Endodermal cell (in vitro differentiated cells): Measurements from ENCODE around the gene SLC2A1. TPM values are rescaled to one million over a fixed set of nuclear protein-coding genes. Genes with fewer than 3 reads are reported as not detected.

Source experiments
- DNase-seq: peaks from one replicate; pipeline ENCODE4 v3.0.0-alpha.2; 2017
- H3K27ac ChIP-seq: 2 replicates; pipeline ENCODE4 v1.5.1; 2013; ENCODE audit warnings: mild to moderate bottlenecking, low read depth, low read length, moderate library complexity
- H3K27me3 ChIP-seq: 2 replicates; pipeline ENCODE4 v1.6.1; 2013; ENCODE audit warnings: mild to moderate bottlenecking, low read length, moderate library complexity; ENCODE audit not compliant: insufficient read depth, control insufficient read depth, poor library complexity, severe bottlenecking
- H3K36me3 ChIP-seq: 2 replicates; pipeline ENCODE4 v1.7.0; 2013; ENCODE audit warnings: mild to moderate bottlenecking, low read length, moderate library complexity; ENCODE audit not compliant: control insufficient read depth, insufficient read depth
- H3K4me1 ChIP-seq: one replicate; pipeline ENCODE4 v1.7.0; 2013; ENCODE audit warnings: low read length; ENCODE audit not compliant: control insufficient read depth, insufficient read depth
- H3K4me3 ChIP-seq: 2 replicates; pipeline ENCODE4 v1.5.1; 2013; ENCODE audit warnings: mild to moderate bottlenecking, low read length, moderate library complexity
- H3K9ac ChIP-seq: 2 replicates; pipeline ENCODE4 v1.6.1; 2013; ENCODE audit warnings: mild to moderate bottlenecking, low read length, moderate library complexity; ENCODE audit not compliant: poor library complexity, severe bottlenecking; ENCODE audit errors: extremely low read depth
- H3K9me3 ChIP-seq: 2 replicates; pipeline ENCODE4 v1.6.1; 2013; ENCODE audit warnings: mild to moderate bottlenecking, low read length, moderate library complexity; ENCODE audit not compliant: control insufficient read depth
- H3K27ac Mint-ChIP-seq: 2 replicates; pipeline ENCODE4 v1.8.0; 2020; ENCODE audit warnings: mixed read lengths
- H3K27me3 Mint-ChIP-seq: 2 replicates; pipeline ENCODE4 v1.8.0; 2021; ENCODE audit warnings: mild to moderate bottlenecking, mixed read lengths; ENCODE audit not compliant: insufficient read depth
- H3K36me3 Mint-ChIP-seq: 2 replicates; pipeline ENCODE4 v1.8.0; 2020; ENCODE audit warnings: low read depth, mixed read lengths
- H3K4me1 Mint-ChIP-seq: 2 replicates; pipeline ENCODE4 v1.8.0; 2020; ENCODE audit warnings: mixed read lengths
- H3K4me3 Mint-ChIP-seq: 2 replicates; pipeline ENCODE4 v1.8.0; 2020; ENCODE audit warnings: mild to moderate bottlenecking, moderate library complexity, mixed read lengths
- H3K9me3 Mint-ChIP-seq: 2 replicates; pipeline ENCODE4 v1.8.0; 2020; ENCODE audit warnings: mild to moderate bottlenecking, mixed read lengths
- CTCF ChIP-seq: fragments of 200-600 bp; sonication (generic); conservative IDR thresholded peaks from 2 replicates; pipeline ENCODE4 v1.5.0; 2021; ENCODE audit warnings: antibody characterized with exemption, mild to moderate bottlenecking
- WGBS, 2 experiments: methylation state at CpG; one replicate each; pipeline versions ENCODE4 v1.1.5 to v1.1.7; 2013; ENCODE audit warnings: missing lambda C conversion rate in 2 of 2, mixed read lengths in 1 of 2; ENCODE audit not compliant: insufficient coverage in 1 of 2, insufficient read length in 1 of 2; 5-methylcytosine and 5-hydroxymethylcytosine counted together
- total RNA-seq, 2 donors: library from RNA; stranded (reverse); fragmentation: NEBNext Ultra II Directional in 1 of 2; extraction: Animal tissue kit (Norgen Biotek cat#: 25700) in 1 of 2; gene quantifications; 2 replicates in 1 of 2; 3 replicates in 1 of 2; pipeline ENCODE4 v1.2.1, GENCODE V29; 2021

The SLC2A1 gene
- total RNA-seq, 2 donors from 2014 or later, result 42.5 to 69.7 TPM

GRCh38 chr1:42968654-42969053, 10.0 kb upstream of the SLC2A1 start:
- H3K4me1 ChIP-seq, result no peaks in the 10 kb centered on the region
- peaks cover 1% of the 10 kb centered on the region for H3K27me3 Mint-ChIP-seq
- DNase-seq, result no peak
- peaks cover under 1% of the 10 kb centered on the region for H3K27me3 ChIP-seq
- TF ChIP-seq CTCF, result no peak
- no peak overlapping the region for H3K27ac ChIP-seq
- peaks cover 12% of the 10 kb centered on the region for H3K4me1 Mint-ChIP-seq
- no peak overlapping the region for H3K4me3 Mint-ChIP-seq
- no peaks in the 10 kb centered on the region for H3K36me3 Mint-ChIP-seq
- no peaks in the 10 kb centered on the region for H3K36me3 ChIP-seq
- H3K9me3 Mint-ChIP-seq, result no peaks in the 10 kb centered on the region
- H3K9me3 ChIP-seq, result no peaks in the 10 kb centered on the region
- no peak overlapping the region for H3K27ac Mint-ChIP-seq
- no peak overlapping the region for H3K4me3 ChIP-seq
- no peak overlapping the region for H3K9ac ChIP-seq
- 84% methylated on average over 3 of the region's 3 CpGs; no CpG with 5 or more reads in 1 of the 2 experiments for WGBS, 2 experiments

DNA sequence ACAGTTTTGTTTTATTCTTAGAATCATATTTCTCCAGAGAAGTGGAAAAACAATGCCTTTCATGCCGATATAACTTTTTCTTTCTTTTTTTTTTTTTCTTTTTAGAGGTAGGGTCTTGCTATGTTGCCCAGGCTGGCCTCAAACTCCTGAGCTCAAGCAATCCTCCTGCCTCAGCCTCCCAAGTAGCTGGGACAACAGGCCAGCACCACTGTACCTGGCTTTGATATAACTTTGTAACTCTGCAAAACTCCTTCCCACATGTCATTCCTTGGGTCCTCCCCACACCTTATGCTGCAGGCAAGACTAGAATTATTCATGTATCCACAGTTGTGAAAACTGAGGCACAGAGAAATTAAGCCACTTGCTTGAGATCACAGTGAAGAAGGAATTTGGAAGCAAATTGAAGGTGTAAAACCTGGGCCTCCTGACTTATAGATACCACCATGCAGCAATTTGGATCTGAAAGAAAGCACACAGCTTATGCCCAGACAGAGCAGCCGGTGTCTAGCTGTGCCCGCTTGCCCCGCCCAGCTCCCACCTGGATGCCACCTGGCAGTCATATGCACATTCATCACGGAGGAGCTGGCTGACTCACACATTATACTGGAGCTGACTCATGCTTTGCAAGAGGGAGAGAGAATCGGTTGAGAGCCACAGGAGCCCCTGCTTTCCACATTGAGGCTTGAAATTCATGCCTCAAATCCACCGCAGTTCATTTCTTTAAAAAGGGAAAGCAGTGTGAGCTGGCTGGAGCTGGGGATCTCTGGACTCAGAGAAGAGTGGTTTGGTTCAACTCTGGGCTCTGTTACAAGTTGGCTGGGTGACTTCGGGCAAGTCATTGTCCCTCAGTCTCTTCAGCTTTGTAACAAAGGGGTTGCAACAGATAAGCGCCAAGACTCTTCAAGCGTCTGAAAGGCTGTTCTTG, 8.3 kb upstream of the SLC2A1 start:
- no peak overlapping the region for H3K4me3 ChIP-seq
- Mint-ChIP-seq H3K4me1 (peaks cover 28% of the 10 kb centered on the region), H3K4me3 (no peak overlapping the region), H3K27ac (peak overlapping the region; percentile 94), H3K9me3 (no peaks in the 10 kb centered on the region), H3K27me3 (peaks cover 8% of the 10 kb centered on the region), H3K36me3 (no peaks in the 10 kb centered on the region)
- peak; percentile 88 for DNase-seq
- H3K9me3 ChIP-seq, result no peaks in the 10 kb centered on the region
- no peak for TF ChIP-seq CTCF
- 55 to 70% methylated on average over 6 to 10 of the region's 10 CpGs for WGBS, 2 experiments
- H3K27ac ChIP-seq, result no peak overlapping the region
- no peak overlapping the region for H3K9ac ChIP-seq
- peaks cover 8% of the 10 kb centered on the region for H3K27me3 ChIP-seq
- H3K36me3 ChIP-seq, result no peaks in the 10 kb centered on the region
- no peaks in the 10 kb centered on the region for H3K4me1 ChIP-seq

DNA sequence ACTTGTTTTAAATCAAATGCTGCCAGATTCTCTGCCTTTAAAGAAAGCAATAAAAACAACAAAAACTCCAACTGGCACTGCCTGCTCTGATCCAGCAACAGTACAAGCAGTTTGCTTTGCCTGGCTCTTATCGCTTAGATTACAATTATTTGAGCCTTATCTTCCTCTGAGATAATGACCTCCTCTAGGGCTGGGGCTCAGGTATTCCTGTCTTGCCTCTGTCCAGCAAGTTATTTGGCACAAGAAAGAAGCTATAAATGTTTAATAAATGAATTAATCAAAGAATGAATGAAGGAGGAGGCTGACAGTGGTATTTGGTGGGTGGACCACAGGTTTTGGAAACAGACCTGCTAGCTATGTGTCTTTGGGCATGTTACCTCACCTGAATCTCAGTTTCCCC, 6.7 kb upstream of the SLC2A1 start:
- no peak overlapping the region for H3K9ac ChIP-seq
- Mint-ChIP-seq H3K36me3 (no peaks in the 10 kb centered on the region), H3K27ac (no peak overlapping the region), H3K27me3 (peaks cover 19% of the 10 kb centered on the region), H3K9me3 (no peaks in the 10 kb centered on the region), H3K4me3 (no peak overlapping the region), H3K4me1 (peaks cover 43% of the 10 kb centered on the region)
- H3K27ac ChIP-seq, result no peak overlapping the region
- DNase-seq, result no peak
- no peak for TF ChIP-seq CTCF
- H3K4me3 ChIP-seq, result no peak overlapping the region
- H3K27me3 ChIP-seq, result peaks cover 23% of the 10 kb centered on the region
- H3K36me3 ChIP-seq, result no peaks in the 10 kb centered on the region
- WGBS, 2 experiments, result 82 to 89% methylated on average over 1 of the region's 1 CpG
- H3K4me1 ChIP-seq, result no peaks in the 10 kb centered on the region
- no peaks in the 10 kb centered on the region for H3K9me3 ChIP-seq
